Measurements from ENCODE around the gene BABAM2. TPM values are rescaled to one million over a fixed set of nuclear protein-coding genes. Genes with fewer than 3 reads are reported as not detected.

The BABAM2 gene
- total RNA-seq, 1 donor, result 28.5 TPM

DNA sequence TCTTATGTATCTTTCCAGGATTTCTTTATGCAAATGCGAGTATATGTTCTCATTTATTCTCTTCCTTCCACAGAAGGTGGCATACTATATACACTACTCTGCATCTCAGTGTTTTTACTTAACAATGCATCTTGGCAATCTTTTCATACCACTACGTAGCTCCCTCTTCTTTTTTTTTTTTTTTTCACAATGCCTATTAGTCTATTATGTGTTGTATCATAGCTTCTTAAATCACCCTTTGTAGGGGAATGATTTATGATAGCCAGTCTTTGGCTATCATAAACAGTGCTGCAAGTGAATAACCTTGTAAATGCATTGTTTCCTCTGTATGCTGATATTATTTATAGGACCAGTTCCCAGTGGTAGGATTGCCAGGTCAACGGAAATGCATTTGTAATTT lies 204.2 kb downstream of the BABAM2 start:
- no peak overlapping the region for H3K4me3 ChIP-seq (ENCODE audit: low read depth, low read length)
- no peak for DNase-seq (ENCODE audit: low read depth)
- no peak for TF ChIP-seq CTCF (IDR thresholded peaks at IDR 0.05; ENCODE audit: insufficient read depth, low read depth, low read length)

- no peak for TF ChIP-seq CTCF (IDR thresholded peaks at IDR 0.05; ENCODE audit: insufficient read depth, low read depth, low read length)
- DNase-seq (ENCODE audit: low read depth), result no peak
- no peak overlapping the region for H3K4me3 ChIP-seq (ENCODE audit: low read depth, low read length)
Measured at GRCh38 chr2:28095622-28096021, 205.1 kb downstream of the BABAM2 start.

GRCh38 chr2:28096421-28096820 lies 205.9 kb downstream of the BABAM2 start:
- no peak for DNase-seq (ENCODE audit: low read depth)
- no peak for TF ChIP-seq CTCF (IDR thresholded peaks at IDR 0.05; ENCODE audit: insufficient read depth, low read depth, low read length)
- H3K4me3 ChIP-seq (ENCODE audit: low read depth, low read length), result no peak overlapping the region

DNA sequence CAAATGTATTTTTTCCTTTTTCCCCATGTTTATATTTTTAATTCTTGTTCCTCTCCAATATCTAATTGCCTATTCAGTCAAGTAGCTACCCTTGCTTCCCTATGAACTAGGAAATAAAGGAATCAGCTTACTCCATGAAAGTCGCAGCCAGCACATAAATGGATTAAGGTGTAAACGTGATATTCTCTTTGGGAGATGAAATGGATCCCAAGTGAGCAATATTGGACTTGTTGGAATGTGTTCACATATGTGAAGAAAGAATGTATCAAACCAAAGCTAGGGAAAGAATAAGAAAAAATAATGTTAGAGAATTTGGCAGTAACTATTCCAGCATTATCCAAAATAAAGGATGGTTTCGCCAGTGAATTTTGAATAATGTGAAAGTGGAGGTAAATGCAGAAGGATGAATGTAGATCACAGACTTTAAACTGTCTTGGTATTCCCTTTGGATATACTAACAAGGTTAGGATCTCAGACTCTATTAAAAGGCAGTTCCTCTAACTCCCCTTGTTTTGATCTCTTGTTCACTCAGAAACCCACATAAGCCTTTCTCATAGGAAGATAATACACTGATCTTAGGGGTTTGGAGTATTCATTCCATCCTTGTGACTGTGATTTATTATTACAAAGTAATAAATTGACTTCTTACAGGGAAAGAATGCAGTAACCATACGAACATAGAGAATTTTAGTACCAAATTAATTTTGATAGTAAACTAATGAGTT lies 208.1 kb downstream of the BABAM2 start:
- no peak overlapping the region for H3K4me3 ChIP-seq (ENCODE audit: low read depth, low read length)
- no peak for TF ChIP-seq CTCF (IDR thresholded peaks at IDR 0.05; ENCODE audit: insufficient read depth, low read depth, low read length)
- DNase-seq (ENCODE audit: low read depth), result no peak

DNA sequence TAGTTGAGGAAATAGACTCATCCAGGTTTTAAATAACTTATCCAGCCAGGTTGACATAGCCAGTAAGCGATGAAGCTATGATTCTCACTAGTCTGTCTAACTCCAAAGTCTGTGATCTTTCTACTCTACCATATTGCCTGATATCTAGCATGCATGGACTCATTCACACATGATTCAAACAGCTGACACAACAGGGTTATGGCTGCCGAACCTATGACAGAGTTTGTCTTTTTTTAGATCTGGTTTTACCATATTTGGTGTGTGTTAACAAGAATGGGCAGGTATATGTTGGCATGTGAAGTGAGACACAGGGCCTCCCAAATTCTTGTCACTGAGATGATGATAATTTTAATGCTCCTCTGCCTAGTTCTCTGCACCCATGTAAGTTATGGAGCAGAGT lies 210.6 kb downstream of the BABAM2 start:
- no peak for TF ChIP-seq CTCF (IDR thresholded peaks at IDR 0.05; ENCODE audit: insufficient read depth, low read depth, low read length)
- no peak overlapping the region for H3K4me3 ChIP-seq (ENCODE audit: low read depth, low read length)
- no peak for DNase-seq (ENCODE audit: low read depth)

DNA sequence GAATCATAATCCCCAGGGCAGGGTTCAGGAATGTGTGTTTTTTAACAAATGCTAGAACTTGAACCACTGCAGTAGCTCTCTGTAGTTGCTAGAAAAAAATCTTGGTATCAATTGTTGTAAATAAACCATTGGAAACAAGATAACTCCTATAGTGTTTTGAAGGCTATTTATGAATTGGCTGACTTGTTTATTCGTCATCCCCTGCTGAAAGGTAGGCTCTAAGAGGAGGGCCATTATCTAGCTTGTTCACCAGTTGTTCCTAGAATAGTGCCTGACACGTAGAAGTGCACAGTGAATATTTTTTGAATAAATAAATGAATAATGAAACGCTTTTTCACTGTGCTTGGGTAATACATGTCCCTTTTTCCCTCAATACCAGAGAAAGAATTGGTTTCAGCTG lies 211.4 kb downstream of the BABAM2 start:
- no peak overlapping the region for H3K4me3 ChIP-seq (ENCODE audit: low read depth, low read length)
- no peak for TF ChIP-seq CTCF (IDR thresholded peaks at IDR 0.05; ENCODE audit: insufficient read depth, low read depth, low read length)
- no peak for DNase-seq (ENCODE audit: low read depth)

- TF ChIP-seq CTCF (IDR thresholded peaks at IDR 0.05; ENCODE audit: insufficient read depth, low read depth, low read length), result no peak
- H3K4me3 ChIP-seq (ENCODE audit: low read depth, low read length), result no peak overlapping the region
- DNase-seq (ENCODE audit: low read depth), result peak; percentile 63
Measured at GRCh38 chr2:28102455-28102874, 211.9 kb downstream of the BABAM2 start.
